DMS 273 treated with DMSO at 0.1 percent for 48 hours (cell line): ENCODE measurements around the gene PIERCE2.
A peak's percentile ranks its signal among the peaks of the same experiment; 100 is the strongest.
"Not testable (repeated sequence)": the region's sequence is repeated elsewhere in the genome, so short reads cannot be mapped to it uniquely, and the experiment has no call there.

Experiments used
- DNase-seq: peaks from one replicate; lab custom pipeline; 2025; lab: John Stamatoyannopoulos, UW

Gene PIERCE2, protein sequence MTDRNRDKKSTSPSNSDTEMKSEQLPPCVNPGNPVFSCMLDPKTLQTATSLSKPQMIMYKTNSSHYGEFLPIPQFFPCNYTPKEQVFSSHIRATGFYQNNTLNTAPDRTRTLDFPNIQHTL

DNA sequence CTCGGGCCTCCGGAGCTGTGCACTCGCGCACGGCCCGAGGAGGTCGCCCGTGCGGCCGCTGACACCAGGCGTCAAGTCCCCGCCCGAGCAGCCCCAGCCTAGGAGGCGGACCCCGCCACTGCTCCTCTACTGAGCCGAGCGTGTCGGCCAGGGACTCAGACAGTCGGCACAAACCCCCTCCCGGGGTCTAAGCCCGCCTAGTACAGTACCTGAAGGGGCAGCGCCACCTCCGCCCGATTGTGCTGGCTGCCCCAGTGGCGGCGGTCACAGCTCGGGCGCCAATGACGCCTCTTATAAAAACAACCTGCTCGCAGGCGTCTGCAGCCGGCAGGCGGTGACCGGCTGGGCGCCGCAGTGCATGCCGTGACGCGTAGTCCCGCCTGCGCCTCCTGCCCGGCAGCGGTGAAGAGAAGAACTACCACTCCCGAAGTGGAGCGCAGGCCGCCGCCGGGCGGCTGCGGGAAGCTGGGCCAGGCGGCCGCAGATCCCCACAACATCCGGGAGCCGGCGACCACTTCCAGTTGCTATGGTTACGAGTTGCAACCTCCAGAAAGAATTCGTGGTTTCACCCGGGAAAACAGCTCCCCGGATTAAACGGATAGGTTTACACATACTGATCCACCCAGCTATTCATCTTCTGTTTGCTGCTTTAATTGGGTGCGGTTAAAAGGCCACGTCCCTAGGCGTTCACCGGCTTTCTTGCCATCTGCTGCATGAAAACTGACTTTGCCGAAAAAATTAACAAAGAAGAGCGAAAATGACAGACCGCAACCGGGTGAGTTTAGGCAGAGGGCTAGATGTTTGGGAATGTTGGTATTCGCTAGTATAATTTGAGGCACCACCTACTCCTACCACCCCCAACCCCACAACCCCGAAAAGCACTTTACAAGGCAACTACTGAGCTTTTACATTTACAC lies at the start of gene PIERCE2, which contains the start of gene CCPG1:
Gene PIERCE2, plus strand, starts transcription at position 484 of the 917 bp plus-strand sequence. Its CDS starts 274 bp downstream, at position 758.
Gene CCPG1, minus strand, starts transcription at position 348 of the 917 bp plus-strand sequence. CDS start 18,935 bp downstream, outside the sequence.
- DNase-seq = peak; percentile 88

DNA sequence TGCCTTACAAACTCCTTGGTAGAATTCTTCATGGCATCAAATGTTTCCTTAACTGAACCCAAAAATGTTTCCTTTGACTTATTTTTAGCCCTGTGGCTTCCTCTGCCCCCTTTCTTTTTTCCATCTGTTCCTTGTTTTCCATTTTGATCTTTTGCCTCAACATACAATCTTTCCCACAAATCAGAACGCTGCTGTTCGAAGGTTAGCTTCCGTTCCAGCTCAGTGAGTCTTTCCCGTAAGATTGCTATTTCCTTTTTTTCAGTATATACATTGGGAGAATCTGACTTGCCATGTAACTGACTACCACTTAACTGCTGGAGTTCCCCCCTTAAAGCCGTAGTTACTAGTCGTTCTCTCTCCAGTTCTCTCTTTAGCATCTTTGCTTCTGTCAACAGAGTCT lies 48.0 kb upstream of the PIERCE2 start:
- DNase-seq = no peak

DNA sequence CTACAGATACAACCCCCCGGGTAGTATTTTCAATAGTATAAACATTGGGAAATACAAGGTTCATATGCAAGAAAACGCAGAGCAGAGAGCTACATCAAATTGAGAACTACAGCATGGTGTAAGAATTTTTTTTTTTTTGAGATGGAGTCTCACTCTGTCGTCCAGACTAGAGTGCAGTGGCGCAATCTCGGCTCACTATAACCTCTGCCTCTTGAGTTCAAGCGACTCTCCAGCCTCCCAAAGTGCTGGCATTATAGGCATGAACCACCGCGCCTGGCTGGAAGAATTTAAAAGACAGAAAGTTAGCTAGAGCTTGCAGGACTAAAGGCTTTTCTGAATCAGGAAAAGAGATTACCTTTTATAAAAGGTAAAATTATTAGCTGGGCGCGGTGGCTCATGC lies 47.2 kb upstream of the PIERCE2 start:
- DNase-seq = no peak

DNA sequence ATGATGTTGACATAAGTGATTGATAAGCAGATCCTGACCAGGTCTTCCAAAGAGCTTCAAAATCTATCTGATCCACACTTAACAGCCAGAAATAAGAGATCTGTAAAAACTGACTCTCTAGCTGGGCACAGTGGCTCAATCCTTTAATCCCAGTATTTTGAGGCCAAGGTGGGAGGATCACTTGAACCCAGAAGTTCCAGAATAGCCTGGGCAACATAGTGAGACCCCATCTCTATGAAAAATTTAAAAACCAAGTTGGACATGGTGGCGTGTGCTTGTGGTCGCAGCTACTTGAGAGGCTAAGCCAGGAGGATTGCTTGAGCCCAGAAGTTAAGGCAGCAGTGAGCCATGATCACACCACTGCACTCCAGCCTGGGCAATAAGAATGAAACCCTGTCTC lies 45.7 kb upstream of the PIERCE2 start:
- no peak for DNase-seq

DNA sequence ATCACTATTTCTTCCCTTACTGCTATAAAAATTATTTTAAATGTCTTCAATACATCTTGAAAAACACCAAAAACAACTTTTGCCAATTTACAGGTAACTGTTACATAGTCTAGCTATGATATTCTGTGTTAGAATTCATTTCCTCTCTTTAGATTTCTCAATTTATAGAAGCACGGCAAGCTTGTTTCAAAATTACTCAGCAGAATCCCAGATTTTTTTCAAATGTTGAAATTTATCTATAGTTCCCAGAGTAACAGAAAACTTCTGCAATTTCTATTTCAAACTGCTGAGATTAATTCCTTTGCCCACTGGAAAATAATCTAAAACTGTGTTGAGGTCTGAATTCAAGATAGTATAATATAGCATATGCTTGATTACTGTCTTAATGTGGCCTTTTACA lies 41.3 kb upstream of the PIERCE2 start:
- no peak for DNase-seq

DNA sequence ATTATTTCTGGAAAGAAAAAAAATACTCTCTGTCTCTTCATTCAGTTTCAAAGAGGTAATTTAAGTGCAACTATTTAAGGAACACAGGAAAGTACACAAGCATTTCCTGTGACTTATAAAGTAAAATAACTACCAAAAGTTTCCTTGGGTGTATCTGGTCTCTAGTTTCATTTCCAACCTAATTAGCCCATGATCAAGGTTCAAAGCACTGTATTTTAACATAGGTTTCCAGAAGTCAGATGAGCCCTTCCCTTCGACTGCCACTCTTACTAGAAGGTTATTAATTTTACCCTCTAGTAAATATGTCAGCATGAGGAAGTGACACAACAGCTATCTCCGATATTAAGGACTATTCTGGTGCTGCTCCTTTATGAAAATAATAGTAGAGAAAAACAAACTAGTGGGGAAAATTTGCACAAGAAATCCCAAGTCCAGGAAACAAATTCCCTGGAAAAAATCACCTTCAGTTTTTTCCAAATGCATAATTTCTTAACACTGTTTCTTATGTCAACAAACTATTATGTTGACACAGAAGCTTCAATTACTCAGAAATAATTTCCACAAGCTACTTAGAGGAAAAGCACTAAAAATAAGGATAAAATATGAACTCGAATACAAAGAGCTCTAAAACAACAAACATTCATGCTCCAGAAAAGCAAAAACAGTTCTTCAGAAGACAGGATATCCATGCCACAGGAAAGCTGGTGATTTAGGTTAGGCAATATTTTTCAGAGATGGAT lies 35.4 kb upstream of the PIERCE2 start:
- no peak for DNase-seq

DNA sequence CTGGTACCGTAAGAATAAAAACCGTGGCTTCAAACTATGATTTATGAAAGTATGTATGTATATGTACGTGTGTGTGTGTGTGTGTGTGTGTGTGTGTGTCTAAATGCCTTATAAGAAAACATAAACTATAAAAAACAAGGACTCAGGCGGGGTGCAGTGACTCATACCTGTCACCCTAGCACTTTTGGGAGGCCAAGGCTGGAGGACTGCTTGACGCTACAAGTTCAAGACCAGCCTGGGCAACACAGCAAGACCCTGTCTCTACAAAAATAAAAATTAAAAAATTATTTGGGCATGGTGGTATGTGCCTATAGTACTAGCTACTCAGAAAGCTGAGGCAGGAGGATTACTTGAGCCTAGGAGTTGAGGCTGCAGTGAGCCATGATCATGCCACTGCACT lies 29.2 kb upstream of the PIERCE2 start:
- no peak for DNase-seq

DNA sequence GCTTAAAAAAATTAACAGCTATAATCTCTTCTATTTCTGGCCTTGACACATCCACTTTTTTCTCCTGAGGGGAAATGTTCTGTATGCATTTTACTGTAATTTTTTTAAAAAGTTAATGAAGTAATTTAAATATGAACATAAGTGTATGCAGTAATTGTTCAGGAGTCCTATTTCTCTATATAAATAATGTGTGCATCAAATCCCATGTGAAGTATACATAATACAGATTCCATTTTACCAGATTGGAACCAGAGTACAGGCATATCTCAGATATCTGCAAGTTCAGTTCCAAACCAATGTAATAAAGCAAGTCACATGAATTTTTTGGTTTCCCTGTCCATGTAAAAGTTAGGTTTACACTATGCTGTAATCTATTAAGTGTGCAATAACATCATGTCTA lies 26.7 kb upstream of the PIERCE2 start:
- no peak for DNase-seq

DNA sequence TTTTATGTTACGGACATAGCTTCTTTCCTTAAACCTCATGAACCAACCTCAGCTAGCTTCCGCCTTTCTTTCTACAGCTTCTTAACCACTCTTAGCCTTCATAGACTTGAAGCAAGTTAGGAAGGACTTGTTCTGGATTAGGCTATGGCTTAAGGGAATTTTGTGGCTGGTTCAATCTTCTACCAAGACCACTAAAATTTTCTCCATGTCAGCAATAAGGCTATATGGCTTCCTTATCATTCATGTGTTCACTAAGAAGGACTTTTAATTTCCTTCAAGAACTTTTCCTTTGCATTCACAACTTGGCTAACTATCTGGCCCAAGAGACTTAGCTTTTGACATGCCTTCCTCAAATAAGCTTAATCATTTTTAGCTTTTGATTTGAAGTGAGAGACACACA lies 24.6 kb upstream of the PIERCE2 start:
- no peak for DNase-seq

DNA sequence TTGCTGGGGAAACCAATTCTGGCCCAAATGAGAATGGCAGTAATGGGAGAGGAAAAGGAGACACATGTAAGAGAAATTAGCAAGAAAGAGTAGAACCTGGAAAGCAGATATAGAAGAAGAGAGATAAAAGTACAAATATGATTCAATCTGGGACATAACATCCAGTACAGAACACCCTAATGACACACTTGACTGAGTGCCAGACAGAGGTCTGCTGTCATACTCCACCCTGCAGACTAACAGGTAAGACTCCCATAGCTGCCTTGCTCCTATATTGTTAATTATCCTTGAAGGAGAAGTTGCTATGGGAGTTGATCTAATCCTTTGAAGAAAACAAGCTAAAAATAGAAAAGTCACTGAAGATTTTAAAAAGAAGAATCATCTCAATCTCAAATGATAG lies 21.3 kb upstream of the PIERCE2 start:
- no peak for DNase-seq

DNA sequence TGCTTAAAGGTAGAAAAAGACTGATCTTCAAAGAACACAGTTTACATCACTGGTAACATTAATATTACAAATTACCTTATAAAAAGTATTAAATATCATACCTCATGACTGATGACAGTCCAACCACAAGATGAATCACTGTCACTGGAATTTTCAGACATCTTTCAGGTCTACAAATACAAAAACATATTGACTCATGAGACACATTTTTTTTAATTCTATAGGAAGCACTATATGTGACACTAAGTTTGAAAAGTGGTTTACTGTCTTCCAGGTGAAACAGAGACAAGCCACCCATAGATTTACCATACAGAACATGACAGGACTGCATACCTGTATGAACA lies 19.1 kb upstream of the PIERCE2 start:
- DNase-seq = no peak

DNA sequence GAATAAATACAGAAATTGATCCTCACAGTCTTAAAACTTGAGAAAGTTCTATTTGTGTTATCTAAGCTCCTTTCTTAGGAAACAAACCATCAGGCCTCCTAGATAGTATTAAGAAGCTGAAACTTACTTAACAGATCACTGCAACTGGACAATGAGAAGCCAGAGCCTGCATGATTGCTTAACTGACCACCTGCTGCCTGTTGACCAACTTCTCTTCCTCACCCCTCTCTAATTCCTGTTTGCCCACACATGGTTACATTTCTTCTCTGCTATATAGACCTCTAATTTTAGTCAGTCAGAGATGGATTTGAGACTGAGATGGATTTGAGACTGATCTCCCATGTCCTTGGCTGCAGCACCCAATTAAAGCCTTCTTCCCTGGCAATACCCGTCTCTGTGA lies 13.6 kb upstream of the PIERCE2 start:
- DNase-seq = no peak

DNA sequence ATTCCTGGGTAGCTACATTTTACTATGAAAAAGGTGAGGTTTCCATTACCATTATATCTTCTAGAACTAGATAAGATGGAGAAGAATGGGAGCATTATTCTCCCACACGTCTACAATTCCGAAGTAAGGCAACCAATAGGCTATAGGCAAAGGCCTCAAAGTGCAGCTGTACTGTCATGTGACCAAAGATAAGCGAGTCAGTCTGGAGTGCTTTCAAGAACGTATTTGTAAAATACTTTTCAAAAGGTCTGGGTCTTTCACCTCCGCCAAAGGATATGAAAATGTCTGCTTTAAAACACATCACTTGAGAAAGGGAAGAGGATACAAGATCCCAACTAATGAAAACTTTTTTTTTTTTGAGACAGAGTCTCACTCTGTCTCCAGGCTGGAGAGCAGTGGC lies 10.1 kb upstream of the PIERCE2 start:
- DNase-seq = no peak

DNA sequence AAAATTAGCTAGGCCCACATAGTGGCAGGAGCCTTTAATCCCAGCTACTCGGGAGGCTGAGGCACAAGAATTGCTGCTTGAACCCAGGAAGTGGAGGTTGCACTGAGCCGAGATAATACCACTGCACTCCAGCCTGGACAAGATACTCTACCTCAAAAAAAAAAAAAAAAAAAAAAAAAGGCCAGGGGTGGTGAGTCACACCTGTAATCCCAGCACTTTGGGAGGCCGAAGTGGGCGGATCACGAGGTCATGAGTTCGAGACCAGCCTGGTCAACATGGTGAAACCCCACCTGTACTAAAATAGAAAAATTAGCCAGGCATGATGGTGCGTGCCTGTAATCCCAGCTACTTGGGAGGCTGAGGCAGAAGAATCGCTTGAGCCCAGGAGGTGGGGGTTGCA lies 8.2 kb upstream of the PIERCE2 start:
- DNase-seq = not testable (repeated sequence)

DNA sequence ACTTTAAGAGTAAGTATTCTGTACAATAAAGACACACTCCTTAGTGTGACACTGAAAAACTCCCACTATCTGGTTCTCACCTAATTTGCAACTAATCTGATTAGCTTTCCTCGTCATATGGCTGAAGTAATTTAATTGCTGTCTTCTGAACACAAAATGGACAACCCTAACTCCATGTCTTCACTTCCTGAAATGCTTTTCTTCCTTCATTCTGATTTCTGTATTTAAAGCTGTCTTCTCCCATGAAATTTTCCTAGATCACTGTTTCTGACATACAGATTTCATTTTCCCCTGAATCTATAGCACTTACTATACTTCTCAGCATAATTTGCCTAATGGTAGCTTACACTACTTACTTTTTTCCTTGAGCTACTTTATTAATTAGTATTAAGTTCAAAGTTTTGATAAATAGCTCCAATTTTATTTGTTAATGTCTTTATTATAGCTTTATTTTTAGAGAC lies 6.5 kb upstream of the PIERCE2 start:
- no peak for DNase-seq

DNA sequence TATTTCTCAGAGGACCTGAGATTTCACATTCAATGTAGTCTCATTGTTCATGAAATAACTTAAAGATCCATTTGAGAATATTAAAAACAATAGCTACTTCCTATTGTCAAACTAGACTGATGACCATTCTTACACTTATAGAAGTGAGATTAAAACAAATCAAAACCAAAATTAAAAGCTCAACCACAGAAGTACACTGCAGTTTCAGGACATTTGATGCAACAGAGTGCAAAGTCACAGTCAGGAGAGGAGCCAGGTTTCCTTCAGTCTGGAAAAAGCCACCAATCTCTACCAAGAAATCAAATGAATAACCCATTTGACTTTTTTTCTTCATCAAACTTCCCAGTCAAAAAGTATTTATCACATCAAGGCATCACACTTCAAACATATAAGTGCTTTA lies 5.6 kb upstream of the PIERCE2 start:
- no peak for DNase-seq

DNA sequence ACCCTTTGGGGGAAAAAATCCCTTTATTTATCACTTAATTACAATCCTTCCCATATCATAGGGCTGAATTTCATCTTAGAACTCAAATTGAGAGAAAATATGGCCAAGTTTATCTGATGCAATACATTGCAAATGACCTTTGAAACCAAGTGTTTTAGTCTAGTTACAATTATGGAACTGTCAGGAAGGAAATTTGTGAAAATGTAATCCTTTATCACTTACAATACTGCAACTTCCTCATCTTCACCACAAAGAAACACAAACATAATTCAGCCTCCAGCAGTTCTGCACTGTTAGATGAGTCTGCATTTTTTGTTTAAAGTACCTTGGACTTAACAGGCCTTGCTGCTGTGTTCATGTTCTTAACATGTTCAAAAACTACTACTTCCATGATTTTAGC lies 4.8 kb upstream of the PIERCE2 start:
- DNase-seq = no peak

DNA sequence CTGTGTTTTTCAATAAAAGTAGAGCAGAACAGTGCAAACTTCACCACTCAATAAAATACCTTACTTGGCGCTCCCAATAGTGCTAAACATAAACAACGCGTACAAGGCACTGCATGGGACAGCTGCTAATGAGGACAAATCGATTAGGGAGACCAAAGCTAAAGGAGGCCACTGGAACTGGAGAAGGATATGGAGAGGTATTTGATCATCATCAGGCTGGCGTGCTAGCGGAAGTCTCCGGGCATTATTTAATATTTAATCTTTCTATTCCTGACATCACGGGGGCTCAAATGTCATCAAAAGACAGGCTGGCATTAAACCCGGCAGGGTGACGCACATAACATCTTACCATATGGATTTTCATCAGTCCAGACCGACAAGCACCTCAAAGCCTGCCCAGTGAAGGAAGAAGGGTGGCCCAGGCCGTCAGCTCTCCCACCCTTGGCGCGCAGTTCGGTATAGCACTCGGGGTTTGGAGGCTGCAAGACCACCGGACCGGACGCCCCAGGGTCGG lies 740 bp upstream of the PIERCE2 start:
- no peak for DNase-seq

DNA sequence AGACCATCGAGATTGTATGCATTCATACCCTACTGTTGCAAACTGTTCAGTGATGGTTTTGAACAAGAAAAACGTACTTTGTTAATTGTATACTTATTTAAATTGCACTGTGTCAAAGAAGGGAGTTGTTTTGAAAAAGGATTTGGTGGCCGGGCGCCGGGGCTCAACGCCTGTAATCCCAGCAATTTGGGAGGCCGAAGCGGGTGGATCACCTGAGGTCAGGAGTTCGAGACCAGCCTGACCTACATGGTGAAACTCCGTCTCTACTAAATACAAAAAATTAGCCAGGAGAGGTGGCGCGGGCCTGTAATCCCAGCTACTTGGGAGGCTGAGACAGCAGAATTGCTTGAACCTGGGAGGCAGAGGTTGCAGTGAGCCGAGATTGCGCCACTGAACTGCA lies 681 bp downstream of the PIERCE2 start:
- not testable (repeated sequence) for DNase-seq

DNA sequence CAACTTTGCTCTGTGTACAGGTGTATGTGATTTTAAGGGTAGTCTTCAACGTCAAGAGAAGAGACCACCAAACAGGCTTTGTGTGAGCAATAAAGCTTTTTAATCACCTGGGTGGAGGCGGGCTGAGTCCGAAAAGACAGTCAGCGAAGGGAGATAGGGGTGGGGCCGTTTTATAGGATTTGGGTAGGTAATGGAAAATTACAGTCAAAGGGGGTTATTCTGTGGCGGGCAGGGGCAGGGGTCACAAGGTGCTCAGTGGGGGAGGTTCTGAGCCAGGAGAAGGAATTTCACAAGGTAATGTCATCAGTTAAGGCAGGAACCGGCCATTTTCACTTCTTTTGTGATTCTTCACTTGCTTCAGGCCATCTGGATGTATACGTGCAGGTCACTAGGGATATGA lies 9.4 kb downstream of the PIERCE2 start:
- DNase-seq = not testable (repeated sequence)

DNA sequence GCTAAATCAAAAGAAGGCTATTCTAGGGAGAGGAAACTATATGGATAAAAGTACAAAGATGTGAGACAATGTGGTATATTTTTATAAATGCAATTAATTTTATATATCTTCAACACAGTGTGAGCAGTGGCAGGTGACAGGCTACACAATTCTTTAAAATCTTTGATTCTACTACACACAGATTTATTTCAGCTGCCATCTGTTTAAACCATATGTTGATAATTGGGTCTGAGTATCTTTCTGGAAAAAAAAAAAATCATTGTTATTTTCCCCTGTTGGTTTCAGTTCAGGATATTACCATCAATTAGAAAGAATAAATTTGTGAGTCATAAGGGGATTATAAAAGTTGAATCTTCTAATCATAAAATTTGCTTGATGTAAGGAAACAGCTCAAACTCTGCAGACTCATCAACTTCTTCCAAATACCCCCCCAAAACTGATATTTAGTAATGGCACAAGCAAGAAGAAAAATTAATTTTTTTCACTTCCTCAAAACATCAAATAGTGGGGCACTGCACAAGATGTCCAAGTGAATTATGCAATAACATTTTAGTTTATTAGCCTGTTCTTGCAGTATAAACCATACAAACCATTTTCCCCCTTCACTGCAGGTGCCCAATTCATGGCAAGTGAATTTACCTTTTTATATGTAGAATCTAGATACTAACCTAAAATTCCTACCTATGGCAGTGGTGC lies 12.0 kb downstream of the PIERCE2 start:
- peak; percentile 1 for DNase-seq

DNA sequence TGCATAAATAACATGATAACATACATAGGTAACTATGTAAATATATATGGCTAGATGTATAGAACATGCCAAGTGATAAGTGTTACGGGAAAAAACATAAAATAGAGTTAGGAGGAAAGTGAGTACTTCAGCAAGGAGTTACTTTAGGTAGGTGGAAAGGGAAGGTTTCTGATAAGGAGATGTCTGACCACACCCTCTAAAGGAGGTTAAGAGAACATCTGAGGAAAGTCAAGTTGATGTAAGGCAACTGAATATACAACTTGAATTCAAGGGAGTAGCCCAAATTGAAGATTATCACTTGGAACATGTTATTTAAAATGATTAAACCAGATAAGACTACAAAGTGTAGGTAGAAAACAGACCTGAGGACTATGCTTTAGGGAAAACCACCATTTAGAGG lies 13.8 kb downstream of the PIERCE2 start:
- no peak for DNase-seq
